ENCODE data around the gene SMTNL2. TPM values are rescaled to one million over a fixed set of nuclear protein-coding genes. Genes with fewer than 3 reads are reported as not detected.
A peak's percentile ranks its signal among the peaks of the same experiment; 100 is the strongest.
"Not testable (repeated sequence)": the region's sequence is repeated elsewhere in the genome, so short reads cannot be mapped to it uniquely, and the experiment has no call there.

Gene SMTNL2
- total RNA-seq, 1 donor from 2014 or later: 0.32 TPM

- Mint-ChIP-seq H3K36me3 (ENCODE audit: low read depth) (no peaks in the 10 kb centered on the region), H3K4me3 (ENCODE audit: unreplicated experiment) (no peak overlapping the region), H3K27ac (ENCODE audit: unreplicated experiment) (no peak overlapping the region), H3K27me3 (ENCODE audit: low read depth) (peaks cover 12% of the 10 kb centered on the region), H3K9me3 (ENCODE audit: low read depth) (no peaks in the 10 kb centered on the region), H3K4me1 (ENCODE audit: low read depth) (peaks cover 3% of the 10 kb centered on the region)
- TF ChIP-seq CTCF (IDR thresholded peaks at IDR 0.05): no peak
- DNase-seq (ENCODE audit: low spot score): no peak
Observed at GRCh38 chr17:4592240-4593005, 8.1 kb downstream of the SMTNL2 start.

- no peak for TF ChIP-seq CTCF (IDR thresholded peaks at IDR 0.05)
Observed at GRCh38 chr17:4593021-4593421, 8.7 kb downstream of the SMTNL2 start.

GRCh38 chr17:4594406-4594805, 10.1 kb downstream of the SMTNL2 start:
- no peaks in the 10 kb centered on the region for H3K9me3 Mint-ChIP-seq (ENCODE audit: low read depth)
- TF ChIP-seq CTCF (IDR thresholded peaks at IDR 0.05): no peak
- H3K27me3 Mint-ChIP-seq (ENCODE audit: low read depth): peaks cover 12% of the 10 kb centered on the region
- H3K4me3 Mint-ChIP-seq (ENCODE audit: unreplicated experiment): no peak overlapping the region
- peaks cover 9% of the 10 kb centered on the region for H3K4me1 Mint-ChIP-seq (ENCODE audit: low read depth)
- no peaks in the 10 kb centered on the region for H3K36me3 Mint-ChIP-seq (ENCODE audit: low read depth)
- H3K27ac Mint-ChIP-seq (ENCODE audit: unreplicated experiment): no peak overlapping the region
- no peak for DNase-seq (ENCODE audit: low spot score)

More at GRCh38 chr17:4593021-4593421, 8.7 kb downstream of the SMTNL2 start:
- Mint-ChIP-seq H3K27ac (ENCODE audit: unreplicated experiment) (no peak overlapping the region), H3K4me3 (ENCODE audit: unreplicated experiment) (no peak overlapping the region), H3K27me3 (ENCODE audit: low read depth) (peaks cover 12% of the 10 kb centered on the region), H3K4me1 (ENCODE audit: low read depth) (peaks cover 3% of the 10 kb centered on the region), H3K9me3 (ENCODE audit: low read depth) (no peaks in the 10 kb centered on the region), H3K36me3 (ENCODE audit: low read depth) (no peaks in the 10 kb centered on the region)
- no peak for DNase-seq (ENCODE audit: low spot score)

GRCh38 chr17:4594931-4595684, 10.8 kb downstream of the SMTNL2 start:
- Mint-ChIP-seq H3K9me3 (ENCODE audit: low read depth) (no peaks in the 10 kb centered on the region), H3K4me1 (ENCODE audit: low read depth) (peaks cover 16% of the 10 kb centered on the region), H3K27me3 (ENCODE audit: low read depth) (peaks cover 11% of the 10 kb centered on the region), H3K4me3 (ENCODE audit: unreplicated experiment) (no peak overlapping the region), H3K36me3 (ENCODE audit: low read depth) (no peaks in the 10 kb centered on the region), H3K27ac (ENCODE audit: unreplicated experiment) (no peak overlapping the region)
- peak; percentile 47 for TF ChIP-seq CTCF (IDR thresholded peaks at IDR 0.05)
- DNase-seq (ENCODE audit: low spot score): no peak

DNA sequence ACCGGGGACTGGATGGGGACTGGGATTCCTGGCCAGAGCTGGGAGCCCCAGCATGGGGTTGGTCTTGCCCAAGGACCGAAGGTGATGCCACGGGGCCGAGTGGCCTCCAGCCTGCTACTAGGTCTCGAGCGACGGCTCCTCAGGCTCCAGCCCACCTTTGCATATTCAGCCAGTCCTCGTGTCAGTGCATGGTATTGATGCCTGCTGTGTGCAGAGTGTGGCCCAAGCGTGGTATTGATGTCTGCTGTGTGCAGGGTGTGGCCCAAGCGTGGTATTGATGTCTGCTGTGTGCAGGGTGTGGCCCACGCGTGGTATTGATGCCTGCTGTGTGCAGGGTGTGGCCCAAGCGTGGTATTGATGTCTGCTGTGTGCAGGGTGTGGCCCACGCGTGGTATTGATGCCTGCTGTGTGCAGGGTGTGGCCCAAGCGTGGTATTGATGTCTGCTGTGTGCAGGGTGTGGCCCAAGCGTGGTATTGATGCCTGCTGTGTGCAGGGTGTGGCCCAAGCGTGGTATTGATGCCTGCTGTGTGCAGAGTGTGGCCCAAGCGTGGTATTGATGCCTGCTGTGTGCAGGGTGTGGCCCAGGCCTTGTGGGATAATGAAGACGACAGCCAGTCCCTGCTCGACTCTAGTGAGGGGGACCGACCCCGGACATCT, 11.5 kb downstream of the SMTNL2 start:
- peaks cover 20% of the 10 kb centered on the region for H3K4me1 Mint-ChIP-seq (ENCODE audit: low read depth)
- not testable (repeated sequence) for DNase-seq (ENCODE audit: low spot score); H3K4me3 Mint-ChIP-seq (ENCODE audit: unreplicated experiment); H3K9me3 Mint-ChIP-seq (ENCODE audit: low read depth); H3K27me3 Mint-ChIP-seq (ENCODE audit: low read depth); H3K27ac Mint-ChIP-seq (ENCODE audit: unreplicated experiment); H3K36me3 Mint-ChIP-seq (ENCODE audit: low read depth)

All from chondrocyte (in vitro differentiated cells).